Thyroid gland (tissue), 4 donors: ENCODE data around the gene GATA5. TPM values are rescaled to one million over a fixed set of nuclear protein-coding genes. Genes with fewer than 3 reads are reported as not detected.
A peak's percentile ranks its signal among the peaks of the same experiment; 100 is the strongest.

Experiments
- DNase-seq, 2 donors: peaks; one replicate each; pipeline ENCODE4 v3.0.0-alpha.2; 2019
- H3K27ac ChIP-seq, 3 donors: fragments of 200-600 bp; sonication (generic); 1 replicate in 2 of 3; 2 replicates in 1 of 3; pipeline ENCODE4 v1.5.1; 2016 to 2019; ENCODE audit warnings: mild to moderate bottlenecking in 1 of 3, moderate library complexity in 1 of 3
- H3K27me3 ChIP-seq: fragments of 200-600 bp; sonication (generic); one replicate; pipeline ENCODE4 v1.5.1; 2019
- H3K36me3 ChIP-seq, 2 donors: fragments of 200-600 bp; sonication (generic); one replicate each; pipeline ENCODE4 v1.5.1; 2016 to 2019
- H3K4me1 ChIP-seq, 2 donors: fragments of 200-600 bp; sonication (generic); one replicate each; pipeline ENCODE4 v1.5.1; 2017 to 2019
- H3K4me3 ChIP-seq, 3 donors: fragments of 200-600 bp; sonication (generic); replicated peaks in 1 of 3; 1 replicate in 2 of 3; 2 replicates in 1 of 3; pipeline ENCODE4 v1.5.1; 2016; ENCODE audit warnings: mild to moderate bottlenecking in 1 of 3
- H3K9me3 ChIP-seq: fragments of 200-600 bp; sonication (generic); one replicate; pipeline ENCODE4 v1.5.1; 2017
- CTCF ChIP-seq, 6 experiments: fragments of 200-600 bp in 3 of 6; fragments of 450-650 bp in 3 of 6; sonication (generic) in 3 of 6; IDR thresholded peaks; one replicate each; pipeline ENCODE4 v1.5.1; 2016 to 2019; ENCODE audit warnings: antibody characterized with exemption in 6 of 6, mild to moderate bottlenecking in 2 of 6, inconsistent platforms in 1 of 6, moderate library complexity in 1 of 6
- POLR2A ChIP-seq, 2 donors: fragments of 450-650 bp; IDR thresholded peaks; one replicate each; pipeline ENCODE4 v1.6.1; 2017; ENCODE audit warnings: antibody characterized with exemption in 2 of 2, mild to moderate bottlenecking in 2 of 2, moderate library complexity in 1 of 2
- WGBS, 2 donors: methylation state at CpG; one replicate each; pipeline ENCODE4 v1.1.5; 2017; 5-methylcytosine and 5-hydroxymethylcytosine counted together
- intact Hi-C: fragments of 100-400 bp; cut with DNase I; formaldehyde crosslinking; loops from one replicate; pipeline ENCODE4 v1.15.1; 2023
- total RNA-seq, 4 donors: library from RNA; depleted of rRNA; stranded (reverse); fragments of >200 nt; gene quantifications; one replicate each; pipeline ENCODE4 v1.2.3, GENCODE V29; 2016

GATA5 gene
- total RNA-seq, 4 donors from 2014 or later = 0.33 to 0.67 (median 0.54) TPM; not detected in 1

- Histone ChIP-seq H3K4me1 (peaks cover 4 to 11% of the 10 kb centered on the region in 2 donors), H3K4me3 (no peak overlapping the region), H3K27me3 (no peaks in the 10 kb centered on the region), H3K36me3 (no peaks in the 10 kb centered on the region), H3K9me3 (no peaks in the 10 kb centered on the region), H3K27ac (no peak overlapping the region)
- WGBS, 2 donors = 86 to 94% methylated on average over 8 to 10 of the region's 10 CpGs
- DNase-seq = no peak
- intact Hi-C loops = no loop called here
- TF ChIP-seq POLR2A (IDR thresholded peaks at IDR 0.05) = no peak
- TF ChIP-seq CTCF (IDR thresholded peaks at IDR 0.05) = no peak
Observed at GRCh38 chr20:62464425-62464770, 11.4 kb downstream of the GATA5 start.

- H3K4me1 ChIP-seq = peaks cover 4 to 11% of the 10 kb centered on the region in 2 donors
- DNase-seq = no peak
- no peak overlapping the region for H3K27ac ChIP-seq
- intact Hi-C loops = no loop called here
- no peaks in the 10 kb centered on the region for H3K27me3 ChIP-seq
- WGBS, 2 donors = 86 to 91% methylated on average over 24 to 25 of the region's 25 CpGs
- no peak overlapping the region for H3K4me3 ChIP-seq
- TF ChIP-seq POLR2A (IDR thresholded peaks at IDR 0.05) = no peak
- no peak for TF ChIP-seq CTCF (IDR thresholded peaks at IDR 0.05)
- H3K9me3 ChIP-seq = no peaks in the 10 kb centered on the region
- no peaks in the 10 kb centered on the region for H3K36me3 ChIP-seq
Observed at GRCh38 chr20:62463651-62464424, 12.0 kb downstream of the GATA5 start.

GRCh38 chr20:62462976-62463592, 12.7 kb downstream of the GATA5 start:
- WGBS, 2 donors = 65 to 79% methylated on average over 12 to 13 of the region's 15 CpGs
- intact Hi-C loops = no loop called here
- H3K27me3 ChIP-seq = no peaks in the 10 kb centered on the region

GRCh38 chr20:62461834-62462233, 14.0 kb downstream of the GATA5 start:
- DNase-seq = no peak
- H3K36me3 ChIP-seq = no peaks in the 10 kb centered on the region
- H3K27me3 ChIP-seq = no peaks in the 10 kb centered on the region
- intact Hi-C loops = no loop called here
- WGBS, 2 donors = 93 to 95% methylated on average over 11 to 13 of the region's 13 CpGs
- no peak overlapping the region for H3K4me3 ChIP-seq
- no peak for TF ChIP-seq CTCF (IDR thresholded peaks at IDR 0.05)
- no peak for TF ChIP-seq POLR2A (IDR thresholded peaks at IDR 0.05)
- no peaks in the 10 kb centered on the region for H3K9me3 ChIP-seq
- peaks cover 4 to 11% of the 10 kb centered on the region in 2 donors for H3K4me1 ChIP-seq
- no peak overlapping the region for H3K27ac ChIP-seq

More at GRCh38 chr20:62462976-62463592, 12.7 kb downstream of the GATA5 start:
- H3K27ac ChIP-seq = no peak overlapping the region
- H3K4me1 ChIP-seq = peaks cover 4 to 11% of the 10 kb centered on the region in 2 donors
- no peak for DNase-seq
- H3K9me3 ChIP-seq = no peaks in the 10 kb centered on the region
- H3K4me3 ChIP-seq = no peak overlapping the region
- no peak for TF ChIP-seq POLR2A (IDR thresholded peaks at IDR 0.05)
- H3K36me3 ChIP-seq = no peaks in the 10 kb centered on the region

DNA sequence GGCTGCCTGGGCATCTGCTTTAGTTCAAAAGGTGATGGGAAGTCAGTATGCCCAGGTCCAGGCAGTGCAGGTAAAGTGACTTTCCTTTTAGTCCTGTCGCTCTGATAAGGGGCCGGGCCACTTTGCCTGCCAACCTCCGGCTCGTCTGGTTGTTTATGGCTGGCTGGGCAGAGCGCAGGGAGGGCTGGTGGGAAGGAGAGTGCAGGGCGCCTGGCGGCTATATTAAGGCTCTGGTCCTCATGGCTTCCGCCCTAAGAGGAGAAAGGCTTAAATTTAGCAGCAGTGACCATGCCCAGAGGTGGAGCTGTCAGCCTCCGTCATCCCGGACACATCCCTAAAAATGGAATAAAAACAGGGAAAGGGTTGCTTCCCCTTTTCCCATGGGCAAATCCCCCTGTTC, 14.6 kb downstream of the GATA5 start:
- Histone ChIP-seq H3K27ac (no peak overlapping the region), H3K9me3 (no peaks in the 10 kb centered on the region), H3K36me3 (no peaks in the 10 kb centered on the region), H3K4me1 (peaks cover 4 to 11% of the 10 kb centered on the region in 2 donors), H3K4me3 (no peak overlapping the region), H3K27me3 (no peaks in the 10 kb centered on the region)
- TF ChIP-seq POLR2A (IDR thresholded peaks at IDR 0.05) (no peak), CTCF (IDR thresholded peaks at IDR 0.05) (peak in 1 of 6 experiments; percentile 8)
- DNase-seq = peak; percentile 81 to 88
- intact Hi-C loops = no loop called here
- WGBS, 2 donors = 26 to 40% methylated on average over 6 to 9 of the region's 10 CpGs
